GM19035 (cell line): ENCODE measurements around the gene GIGYF2.
"Not testable (repeated sequence)": the region's sequence is repeated elsewhere in the genome, so short reads cannot be mapped to it uniquely, and the experiment has no call there.

ENCODE experiments used
- ATAC-seq: cut with Tn5 transposase; IDR thresholded peaks from one replicate; pipeline ENCODE4 v1.9.1; 2021; ENCODE audit not compliant: unreplicated experiment

The GIGYF2 gene

GRCh38 chr2:232689152-232689910 lies 7.8 kb upstream of the GIGYF2 start:
- ATAC-seq, result no peak

- not testable (repeated sequence) for ATAC-seq
Observed at GRCh38 chr2:232691117-232691516, 6.0 kb upstream of the GIGYF2 start.

- no peak for ATAC-seq
Observed at GRCh38 chr2:232693344-232693743, 3.8 kb upstream of the GIGYF2 start.

- no peak for ATAC-seq
Observed at GRCh38 chr2:232696609-232697058, 497 bp upstream of the GIGYF2 start.

GRCh38 chr2:232697807-232698110 lies 628 bp downstream of the GIGYF2 start:
- no peak for ATAC-seq

- no peak for ATAC-seq
Observed at GRCh38 chr2:232698556-232699091, 1.5 kb downstream of the GIGYF2 start.

GRCh38 chr2:232699110-232699509 lies 2.0 kb downstream of the GIGYF2 start:
- no peak for ATAC-seq

GRCh38 chr2:232700154-232700553 lies 3.0 kb downstream of the GIGYF2 start:
- ATAC-seq, result no peak

- ATAC-seq, result no peak
Observed at GRCh38 chr2:232707076-232707475, 9.9 kb downstream of the GIGYF2 start.

GRCh38 chr2:232713505-232713904 lies 16.4 kb downstream of the GIGYF2 start:
- ATAC-seq, result no peak

GRCh38 chr2:232714969-232715368 lies 17.8 kb downstream of the GIGYF2 start:
- no peak for ATAC-seq

- ATAC-seq, result not testable (repeated sequence)
Observed at GRCh38 chr2:232720056-232720455, 22.9 kb downstream of the GIGYF2 start.

- ATAC-seq, result no peak
Observed at GRCh38 chr2:232721261-232721660, 24.1 kb downstream of the GIGYF2 start.

GRCh38 chr2:232721882-232722281 lies 24.8 kb downstream of the GIGYF2 start:
- ATAC-seq, result no peak

- ATAC-seq, result no peak
Observed at GRCh38 chr2:232723027-232723426, 25.9 kb downstream of the GIGYF2 start.

GRCh38 chr2:232728785-232729184 lies 31.7 kb downstream of the GIGYF2 start:
- no peak for ATAC-seq

- no peak for ATAC-seq
Observed at GRCh38 chr2:232731470-232731869, 34.3 kb downstream of the GIGYF2 start.

- no peak for ATAC-seq
Observed at GRCh38 chr2:232741294-232741693, 44.2 kb downstream of the GIGYF2 start.

- no peak for ATAC-seq
Observed at GRCh38 chr2:232741972-232742371, 44.8 kb downstream of the GIGYF2 start.

GRCh38 chr2:232744963-232745362 lies 47.8 kb downstream of the GIGYF2 start:
- no peak for ATAC-seq

- no peak for ATAC-seq
Observed at GRCh38 chr2:232748038-232748437, 50.9 kb downstream of the GIGYF2 start.

- no peak for ATAC-seq
Observed at GRCh38 chr2:232749331-232749730, 52.2 kb downstream of the GIGYF2 start.

- ATAC-seq, result no peak
Observed at GRCh38 chr2:232750135-232750671, 53.1 kb downstream of the GIGYF2 start.
